GM12878 (cell line): ENCODE results near the gene KRT12. TPM values are rescaled to one million over a fixed set of nuclear protein-coding genes. Genes with fewer than 3 reads are reported as not detected.

Experiments
- ATAC-seq: fragments of 200-7000 bp; cut with Tn5 transposase; 3 replicates; pipeline ENCODE4 v1.9.1; 2020; ENCODE audit warnings: mild to moderate bottlenecking, moderate library complexity
- BruUV-seq: library from RNA; stranded (reverse); fragments of 400-500 nt; replicated peaks from 2 replicates; lab custom pipeline; 2021; lab: Mats Ljungman, UMichigan
- CTCF ChIA-PET: fragments of 300-600 bp; sonication (Branson Sonifier 250); formaldehyde crosslinking; extraction: SDS; loops from one replicate; lab custom pipeline; 2021; ENCODE audit warnings: inconsistent platforms; lab: Yijun Ruan, JAX
- POLR2A ChIA-PET: fragments of 350-600 bp; formaldehyde crosslinking; extraction: SDS; loops from one replicate; lab custom pipeline; 2021; ENCODE audit warnings: inconsistent platforms; lab: Charles Lee
- RAD21 ChIA-PET: fragments of 300-600 bp; sonication (Branson Sonifier 250); formaldehyde crosslinking; loops from one replicate; lab custom pipeline; 2023; ENCODE audit warnings: antibody characterized with exemption; ENCODE audit not compliant: unreplicated experiment; lab: Charles Lee
- SMC1A ChIA-PET: fragments of 300-600 bp; sonication (Branson Sonifier 250); formaldehyde crosslinking; loops from one replicate; lab custom pipeline; 2023; ENCODE audit not compliant: unreplicated experiment, uncharacterized antibody; lab: Charles Lee
- DNase-seq: peaks from one replicate; pipeline ENCODE4 v3.0.0-alpha.2; 2011; ENCODE audit warnings: low read depth, low spot score
- FAIRE-seq: peaks from 3 replicates; lab custom pipeline; 2011; peaks lifted over from hg19 to GRCh38; lab: Jason Lieb, UNC
- H2AFZ ChIP-seq: 2 replicates; pipeline ENCODE4 v1.6.0; 2011; ENCODE audit warnings: low read depth, low read length, control low read depth; ENCODE audit not compliant: control insufficient read depth
- H3K27ac ChIP-seq: 2 replicates; pipeline ENCODE4 v1.5.1; 2011; ENCODE audit warnings: control low read depth; ENCODE audit not compliant: control insufficient read depth, insufficient read depth
- H3K27me3 ChIP-seq, 2 experiments: replicated peaks in 1 of 2; 2 replicates each; pipeline versions ENCODE4 v1.6.0 to v1.6.1; 2011; ENCODE audit warnings: low read length in 1 of 2; ENCODE audit not compliant: control insufficient read depth in 2 of 2, insufficient read depth in 2 of 2
- H3K36me3 ChIP-seq, 2 experiments: 2 replicates each; pipeline ENCODE4 v1.5.1; 2011; ENCODE audit warnings: low read length in 1 of 2; ENCODE audit not compliant: control insufficient read depth in 2 of 2, insufficient read depth in 2 of 2
- H3K4me1 ChIP-seq: 2 replicates; pipeline ENCODE4 v1.6.1; 2011; ENCODE audit warnings: mild to moderate bottlenecking, low read length, moderate library complexity, mixed read lengths; ENCODE audit not compliant: control insufficient read depth, insufficient read depth
- H3K4me2 ChIP-seq: 2 replicates; pipeline ENCODE4 v1.6.0; 2011; ENCODE audit warnings: control low read depth; ENCODE audit not compliant: control insufficient read depth, insufficient read depth
- H3K4me3 ChIP-seq: fragments of 200-600 bp; sonication (generic); 2 replicates; pipeline ENCODE4 v1.5.1; 2016
- H3K79me2 ChIP-seq: 2 replicates; pipeline ENCODE4 v1.6.0; 2011; ENCODE audit warnings: low read length; ENCODE audit not compliant: control insufficient read depth, insufficient read depth
- H3K9ac ChIP-seq: 2 replicates; pipeline ENCODE4 v1.8.0; 2011; ENCODE audit warnings: low read length, control low read depth, mixed read lengths; ENCODE audit not compliant: control insufficient read depth, insufficient read depth
- H3K9me3 ChIP-seq: replicated peaks from 3 replicates; pipeline ENCODE4 v1.5.1; 2011; ENCODE audit warnings: mild to moderate bottlenecking, low read length; ENCODE audit not compliant: control insufficient read depth, insufficient read depth
- H4K20me1 ChIP-seq: 2 replicates; pipeline ENCODE4 v1.6.0; 2011; ENCODE audit not compliant: control insufficient read depth, insufficient read depth
- CUX1 ChIP-seq: IDR thresholded peaks from 2 replicates; pipeline ENCODE4 v1.6.1; 2012; ENCODE audit warnings: improper control_type of control experiment, low read depth, low read length; ENCODE audit not compliant: insufficient replicate concordance
- E2F4 ChIP-seq: IDR thresholded peaks from 2 replicates; pipeline ENCODE4 v1.6.1; 2012; ENCODE audit warnings: low read depth, low read length, improper control_type of control experiment
- MEF2B ChIP-seq: fragments of 450-650 bp; IDR thresholded peaks from 2 replicates; pipeline ENCODE4 v1.6.1; 2018; ENCODE audit warnings: mild to moderate bottlenecking, moderate library complexity; ENCODE audit not compliant: partially characterized antibody, poor library complexity, severe bottlenecking
- MTA3 ChIP-seq: IDR thresholded peaks from 2 replicates; pipeline ENCODE4 v1.6.1; 2012; ENCODE audit warnings: low read length, inconsistent platforms, borderline replicate concordance
- WGBS: methylation state at CpG from one replicate; pipeline ENCODE4 v1.1.6; 2016; ENCODE audit warnings: low lambda C conversion rate; ENCODE audit not compliant: insufficient replicate concordance, insufficient coverage; ENCODE audit errors: missing lambda C conversion rate; 5-methylcytosine and 5-hydroxymethylcytosine counted together
- in situ Hi-C: fragments of 300-500 bp; cut with MboI; formaldehyde crosslinking; loops from 9 replicates; pipeline ENCODE4 v1.14.3; 2018; ENCODE audit warnings: mixed read lengths
- intact Hi-C: fragments of 100-400 bp; cut with micrococcal nuclease; formaldehyde crosslinking; loops from one replicate; pipeline ENCODE4 v1.14.2; 2022; ENCODE audit not compliant: unreplicated experiment
- polyA plus RNA-seq, 11 experiments: library from polyadenylated mRNA; depleted of rRNA in 4 of 11; unstranded in 6 of 11; stranded (reverse) in 5 of 11; fragments of >200 nt; fragmentation: Nextera tagmentation in 4 of 11; fragmentation: Illumina TruSeq in 1 of 11; extraction: Ambion mirVana in 4 of 11; extraction: Trizol in 1 of 11; gene quantifications; 1 replicate in 1 of 11; 2 replicates in 10 of 11; pipeline versions ENCODE4 v1.2.1 to v1.2.3, GENCODE V29; 2011 to 2016; ENCODE audit warnings: inconsistent platforms in 2 of 11, missing spikeins in 2 of 11, low read depth in 1 of 11
- total RNA-seq, 4 experiments: library from RNA; depleted of rRNA in 3 of 4; stranded (reverse); fragments of >200 nt in 3 of 4; fragmentation: Illumina TruSeq in 1 of 4; extraction: Trizol in 1 of 4; gene quantifications; 2 replicates each; pipeline versions ENCODE4 v1.2.1 to v1.2.3, GENCODE V29; 2013 to 2021

The KRT12 gene
- total and polyA plus RNA-seq, 10 of the 15 experiments (the other 5 are each of a cell fraction or from before 2014, with no cell fraction given): not detected

GRCh38 chr17:40854175-40854814 is 12.7 kb downstream of the KRT12 start:
- POLR2A ChIA-PET: no interaction called here
- BruUV-seq: no TSS peak
- Histone ChIP-seq H3K9me3 (no peaks in the 10 kb centered on the region), H3K79me2 (no peaks in the 10 kb centered on the region), H3K4me2 (no peak overlapping the region), H3K4me1 (no peaks in the 10 kb centered on the region), H3K27me3 (peaks cover 0 to 2% of the 10 kb centered on the region in 2 experiments; a peak in 2 of 4 replicates), H3K36me3 (no peaks in the 10 kb centered on the region), H3K9ac (no peak overlapping the region), H3K27ac (no peak overlapping the region), H3K4me3 (no peak overlapping the region), H4K20me1 (no peaks in the 10 kb centered on the region), H2AFZ (no peak overlapping the region)
- 6% methylated on average over 6 of the region's 6 CpGs for WGBS
- in situ Hi-C loops: no loop called here
- SMC1A ChIA-PET: no interaction called here
- no peak for ATAC-seq
- DNase-seq: no peak
- RAD21 ChIA-PET: interaction anchor here (2.0 kb wide), 1 partner anchor 9 kb away, joined by 5 read pairs; no protein-coding TSS in a partner anchor
- CTCF ChIA-PET: interaction anchor here (1.0 kb wide), 1 partner anchor 51 kb away, joined by 3 read pairs; no protein-coding TSS in a partner anchor
- no peak for TF ChIP-seq E2F4
- no peak for TF ChIP-seq MTA3
- no peak for TF ChIP-seq CUX1
- TF ChIP-seq MEF2B: no peak
- no peak for FAIRE-seq
- intact Hi-C loops: no loop called here
